ENCODE results near the gene AGBL3. TPM values are rescaled to one million over a fixed set of nuclear protein-coding genes. Genes with fewer than 3 reads are reported as not detected.

AGBL3 gene
- total and polyA plus RNA-seq, 2 of the 8 experiments (the other 6 are each of a cell fraction or from before 2014, with no cell fraction given): 1.1 to 1.9 TPM

DNA sequence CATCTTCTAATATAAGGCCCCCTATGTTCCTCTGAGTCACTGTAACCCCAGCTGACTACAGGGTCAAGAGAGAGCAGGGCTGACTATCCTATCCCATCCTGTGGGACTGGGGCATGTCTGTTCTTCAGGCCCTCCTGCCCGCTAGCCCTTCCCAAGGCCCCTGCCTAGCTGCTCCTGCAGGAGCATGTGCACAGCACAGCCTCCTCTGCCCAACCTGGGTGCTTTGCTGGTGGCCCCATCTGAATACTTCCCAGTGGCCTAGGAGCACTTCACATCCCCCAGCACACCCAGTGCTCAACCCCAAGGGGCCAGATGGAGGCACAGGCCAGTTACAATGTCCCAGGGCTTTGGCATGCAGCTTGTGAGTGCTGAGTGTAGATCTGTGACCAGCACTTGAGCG, 37.3 kb downstream of the AGBL3 start (continued):
- TF ChIP-seq POLR2AphosphoS5 (IDR thresholded peaks at IDR 0.05; ENCODE audit: low read depth, low read length): no peak
- TF ChIP-seq RBBP5 (IDR thresholded peaks at IDR 0.05; ENCODE audit: borderline replicate concordance, low read depth, low read length): no peak
- TF ChIP-seq SAP30 (IDR thresholded peaks at IDR 0.05; ENCODE audit: insufficient read depth, insufficient replicate concordance, low read length): no peak
- TF ChIP-seq PHF8 (conservative IDR thresholded peaks at IDR 0.05; ENCODE audit: low read depth, low read length): no peak
- no peak for TF ChIP-seq JUN (IDR thresholded peaks at IDR 0.05; ENCODE audit: low read depth, low read length)
- no peak for TF ChIP-seq CEBPB (IDR thresholded peaks at IDR 0.05; ENCODE audit: low read depth, low read length)
- no peak for TF ChIP-seq TCF12 (IDR thresholded peaks at IDR 0.05; ENCODE audit: low read depth, low read length)
- TF ChIP-seq SIN3A (conservative IDR thresholded peaks at IDR 0.05 in 1 of 2, IDR thresholded peaks at IDR 0.05 in 1 of 2; ENCODE audit: low read depth in 1 of 2, low read length in 2 of 2): no peak

All from H1 (cell line).